MM.1S (cell line): ENCODE data around the gene GNPTAB.

Experiments
- CTCF ChIP-seq: fragments of 300-600 bp; sonication (generic); IDR thresholded peaks from 2 replicates; pipeline ENCODE4 v1.5.1; 2016; ENCODE audit warnings: antibody characterized with exemption, low read length, mixed read lengths
- EZH2 ChIP-seq: fragments of 300-600 bp; sonication (generic); optimal IDR thresholded peaks from 2 replicates; pipeline ENCODE3; 2017; ENCODE audit warnings: low read depth, mild to moderate bottlenecking, antibody characterized with exemption, low read length, mixed read lengths

- TF ChIP-seq CTCF: no peak
- TF ChIP-seq EZH2: no peak
These were observed 8.0 kb upstream of the GNPTAB start for GRCh38 chr12:101838628-101839323.
